HepG2 (cell line): ENCODE measurements around the gene NAPSA. TPM values are rescaled to one million over a fixed set of nuclear protein-coding genes. Genes with fewer than 3 reads are reported as not detected.

Experiments used
- ATAC-seq: fragments of 200-7000 bp; cut with Tn5 transposase; 3 replicates; pipeline ENCODE4 v1.9.1; 2020; ENCODE audit warnings: mild to moderate bottlenecking, moderate library complexity
- BruUV-seq: library from RNA; stranded (reverse); fragments of 400-500 nt; replicated peaks from 2 replicates; lab custom pipeline; 2021; lab: Mats Ljungman, UMichigan
- CTCF ChIA-PET: fragments of 300-600 bp; formaldehyde crosslinking; extraction: SDS; loops from one replicate; lab custom pipeline; 2021; ENCODE audit warnings: low total read pairs, inconsistent platforms, low intra/inter-chr PET ratio; lab: Yijun Ruan, JAX
- POLR2A ChIA-PET: fragments of 350-600 bp; sonication (Branson Sonifier 250); formaldehyde crosslinking; loops from one replicate; lab custom pipeline; 2020; ENCODE audit warnings: antibody characterized with exemption, inconsistent platforms; lab: Yijun Ruan, JAX
- DNase-seq: peaks from one replicate; pipeline ENCODE4 v3.0.0-alpha.2; 2015; ENCODE audit warnings: low spot score
- FAIRE-seq: peaks from 3 replicates; lab custom pipeline; 2011; peaks lifted over from hg19 to GRCh38; lab: Jason Lieb, UNC
- H2AFZ ChIP-seq: one replicate; pipeline ENCODE4 v1.6.1; 2011; ENCODE audit warnings: low read length, inconsistent platforms
- H3K27ac ChIP-seq: fragments of 300-600 bp; 3 replicates; pipeline ENCODE4 v1.8.0; 2011; ENCODE audit warnings: mixed run types, mild to moderate bottlenecking, mixed read lengths, low read length, inconsistent platforms; ENCODE audit not compliant: insufficient read depth; ENCODE audit errors: extremely low read length
- H3K27me3 ChIP-seq, 2 experiments: fragments of 200-600 bp in 1 of 2; 2 replicates in 1 of 2; 3 replicates in 1 of 2; pipeline versions ENCODE4 v1.6.0 to v1.8.0; 2011; ENCODE audit warnings: low read length in 2 of 2, mild to moderate bottlenecking in 2 of 2, moderate library complexity in 2 of 2, inconsistent platforms in 1 of 2; ENCODE audit not compliant: insufficient read depth in 2 of 2, control insufficient read depth in 1 of 2
- H3K36me3 ChIP-seq, 2 experiments: fragments of 200-600 bp in 1 of 2; replicated peaks in 1 of 2; 2 replicates in 1 of 2; 3 replicates in 1 of 2; pipeline versions ENCODE4 v1.5.1 to v1.8.0; 2011; ENCODE audit warnings: low read length in 2 of 2, inconsistent platforms in 1 of 2; ENCODE audit not compliant: insufficient read depth in 2 of 2, control insufficient read depth in 1 of 2
- H3K4me1 ChIP-seq: 2 replicates; pipeline ENCODE4 v1.5.1; 2012; ENCODE audit warnings: low read length, inconsistent platforms; ENCODE audit not compliant: insufficient read depth
- H3K4me2 ChIP-seq: 2 replicates; pipeline ENCODE4 v1.6.0; 2011; ENCODE audit warnings: low read depth, low read length, inconsistent platforms
- H3K4me3 ChIP-seq, 3 experiments: fragments of 200-600 bp in 1 of 3; sonication (generic), shearing (Covaris generic) in 1 of 3; replicated peaks in 1 of 3; 2 replicates each; pipeline ENCODE4 v1.5.1; 2011 to 2016; ENCODE audit warnings: low read length in 3 of 3, inconsistent platforms in 2 of 3, low read depth in 2 of 3, mild to moderate bottlenecking in 2 of 3, control low read depth in 1 of 3, mixed read lengths in 1 of 3; ENCODE audit not compliant: insufficient read depth in 1 of 3
- H3K79me2 ChIP-seq: one replicate; pipeline ENCODE4 v1.6.1; 2011; ENCODE audit warnings: low read length, inconsistent platforms; ENCODE audit not compliant: insufficient read depth
- H3K9ac ChIP-seq: 2 replicates; pipeline ENCODE4 v1.6.0; 2011; ENCODE audit warnings: mild to moderate bottlenecking, low read depth, low read length, inconsistent platforms; ENCODE audit not compliant: insufficient read depth
- H3K9me3 ChIP-seq: 2 replicates; pipeline ENCODE4 v1.5.1; 2012; ENCODE audit warnings: mild to moderate bottlenecking, low read length
- H4K20me1 ChIP-seq: 2 replicates; pipeline ENCODE4 v1.6.0; 2011; ENCODE audit warnings: inconsistent platforms, mild to moderate bottlenecking, low read length, moderate library complexity; ENCODE audit not compliant: insufficient read depth
- SRSF9 ChIP-seq: fragments of 200-400 bp; formaldehyde crosslinking; IDR thresholded peaks from 2 replicates; pipeline ENCODE4 v1.6.1; 2018; ENCODE audit warnings: borderline replicate concordance, mild to moderate bottlenecking, low read depth, low read length; ENCODE audit not compliant: insufficient read depth, poor library complexity, severe bottlenecking
- ZBTB40 ChIP-seq, 2 experiments: fragments of 450-650 bp in 1 of 2; sonication (generic) in 1 of 2; formaldehyde crosslinking in 1 of 2; IDR thresholded peaks; 2 replicates each; pipeline versions ENCODE4 v1.6.1 to v1.8.0; 2016 to 2022; ENCODE audit warnings: antibody characterized with exemption in 1 of 2, mild to moderate bottlenecking in 1 of 2, missing genetic modification reagents in 1 of 2
- WGBS: methylation state at CpG from one replicate; pipeline ENCODE4 v1.1.6; 2017; ENCODE audit warnings: low lambda C conversion rate; 5-methylcytosine and 5-hydroxymethylcytosine counted together
- in situ Hi-C: cut with HindIII; loops from 2 replicates; pipeline ENCODE4 v1.10.0; 2017; ENCODE audit warnings: low pct_unique_long_range_greater_than_20kb; ENCODE audit not compliant: extremely low pct_ligation_motif_present
- intact Hi-C: fragments of 100-400 bp; cut with micrococcal nuclease; formaldehyde crosslinking; loops from one replicate; pipeline ENCODE4 v1.10.0; 2022; ENCODE audit not compliant: unreplicated experiment
- polyA plus RNA-seq, 8 experiments: library from polyadenylated mRNA; depleted of rRNA in 3 of 8; stranded (reverse) in 7 of 8; unstranded in 1 of 8; fragments of >200 nt; fragmentation: Illumina TruSeq in 4 of 8; extraction: Trizol in 4 of 8; gene quantifications; 2 replicates each; pipeline versions ENCODE4 v1.2.1 to v1.2.3, GENCODE V29; 2011 to 2016; ENCODE audit warnings: low read depth in 4 of 8, missing spikeins in 1 of 8, mixed read lengths in 1 of 8; ENCODE audit not compliant: insufficient read depth in 1 of 8
- total RNA-seq, 5 experiments: library from RNA; depleted of rRNA; stranded (reverse); fragments of >200 nt; fragmentation: Illumina TruSeq; extraction: Trizol; gene quantifications; 2 replicates each; pipeline ENCODE4 v1.2.3, GENCODE V29; 2016; ENCODE audit warnings: low read depth in 1 of 5

Gene NAPSA
- total and polyA plus RNA-seq, 2 of the 13 experiments (the other 11 are each of a cell fraction or from before 2014, with no cell fraction given): not detected

GRCh38 chr19:50322234-50322633 lies 43.2 kb downstream of the NAPSA start:
- Histone ChIP-seq H3K9me3 (no peaks in the 10 kb centered on the region), H3K79me2 (no peaks in the 10 kb centered on the region), H3K9ac (no peak overlapping the region), H3K4me3 (no peak overlapping the region), H4K20me1 (peaks cover 4% of the 10 kb centered on the region; the same call in 1 of the 2 replicates), H2AFZ (no peak overlapping the region), H3K36me3 (peaks cover 0 to 3% of the 10 kb centered on the region in 2 experiments; a peak in 3 of 5 replicates), H3K4me2 (no peak overlapping the region), H3K27me3 (no peaks in the 10 kb centered on the region), H3K4me1 (peaks cover 28% of the 10 kb centered on the region), H3K27ac (no peak overlapping the region)
- WGBS: 97% methylated on average over 12 of the region's 12 CpGs
- CTCF ChIA-PET: no interaction called here
- intact Hi-C loops: no loop called here
- in situ Hi-C loops: no loop called here
- FAIRE-seq (no peak), DNase-seq (no peak), ATAC-seq (no peak)
- BruUV-seq: no TSS peak
- POLR2A ChIA-PET: no interaction called here
- TF ChIP-seq SRSF9: no peak
- TF ChIP-seq ZBTB40 (IDR thresholded peaks at IDR 0.05): no peak
- no peak for TF ChIP-seq ZBTB40 (CRISPR knock-in tag; IDR thresholded peaks at IDR 0.05)
